Measurements from ENCODE around the gene GATA2.

The GATA2 gene

DNA sequence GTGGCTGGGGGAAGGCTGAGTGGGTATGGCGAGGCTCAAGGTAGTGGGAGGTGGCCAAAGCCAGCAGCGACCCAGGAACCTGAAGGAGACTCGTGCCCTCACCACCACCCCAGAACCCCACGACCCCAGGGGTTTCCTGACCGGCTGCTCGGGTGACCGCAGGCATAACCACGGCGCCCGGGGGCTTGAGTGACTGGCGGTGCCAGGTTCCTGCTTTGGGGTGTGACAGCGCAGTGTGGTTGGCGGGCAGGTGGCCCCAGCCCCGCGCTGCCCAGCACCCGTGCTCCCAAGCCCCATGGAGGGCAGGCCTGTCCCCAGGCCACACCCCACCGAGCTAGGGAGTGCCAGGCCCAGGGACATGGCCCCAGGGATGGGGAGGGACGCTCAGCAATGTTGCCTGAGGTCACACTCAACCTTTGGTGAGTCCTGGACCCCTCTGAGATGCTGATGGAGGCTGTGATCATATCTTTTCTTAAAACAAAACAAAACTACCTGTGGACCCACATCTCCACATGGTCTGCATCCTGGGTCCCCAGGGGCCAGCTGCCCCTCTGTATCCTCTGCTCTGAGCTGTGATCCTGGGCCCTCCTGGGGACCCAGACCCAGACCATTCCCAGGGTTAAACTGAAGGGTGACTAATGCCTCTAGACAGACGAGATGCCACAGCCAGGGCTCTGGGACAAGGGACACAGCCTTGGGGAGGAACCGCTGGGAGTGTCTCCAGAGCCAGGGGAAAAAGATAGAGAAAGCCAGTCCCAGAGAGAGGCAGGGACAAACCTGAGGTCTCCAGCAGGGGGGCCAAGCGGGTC lies 39.3 kb downstream of the GATA2 start:
- no peak for DNase-seq

GRCh38 chr3:128452678-128453275 lies 40.2 kb downstream of the GATA2 start:
- DNase-seq: no peak

DNA sequence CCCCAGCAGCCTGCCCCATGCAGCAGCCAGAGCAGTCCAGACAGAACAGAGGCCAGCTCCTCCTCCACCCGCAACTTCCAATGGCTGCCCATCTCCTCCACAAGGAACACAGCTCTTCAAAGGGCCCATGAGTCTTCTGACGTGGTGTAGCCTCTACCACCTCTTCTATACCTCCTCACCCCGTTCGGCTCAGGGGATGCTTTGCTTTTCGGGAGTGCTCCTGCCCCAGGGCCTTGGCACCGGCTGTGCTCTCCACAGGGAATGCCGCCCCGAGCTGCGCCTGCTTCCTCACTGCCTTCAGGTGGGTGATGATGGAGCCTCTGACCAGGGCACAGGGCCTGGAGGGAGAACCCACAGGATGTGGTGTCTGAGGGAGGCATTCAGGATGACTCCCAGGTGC lies 40.9 kb downstream of the GATA2 start:
- DNase-seq: no peak

- DNase-seq: no peak
Observed at GRCh38 chr3:128449111-128449638, 43.8 kb downstream of the GATA2 start.

- DNase-seq: no peak
Observed at GRCh38 chr3:128448491-128448890, 44.5 kb downstream of the GATA2 start.

DNA sequence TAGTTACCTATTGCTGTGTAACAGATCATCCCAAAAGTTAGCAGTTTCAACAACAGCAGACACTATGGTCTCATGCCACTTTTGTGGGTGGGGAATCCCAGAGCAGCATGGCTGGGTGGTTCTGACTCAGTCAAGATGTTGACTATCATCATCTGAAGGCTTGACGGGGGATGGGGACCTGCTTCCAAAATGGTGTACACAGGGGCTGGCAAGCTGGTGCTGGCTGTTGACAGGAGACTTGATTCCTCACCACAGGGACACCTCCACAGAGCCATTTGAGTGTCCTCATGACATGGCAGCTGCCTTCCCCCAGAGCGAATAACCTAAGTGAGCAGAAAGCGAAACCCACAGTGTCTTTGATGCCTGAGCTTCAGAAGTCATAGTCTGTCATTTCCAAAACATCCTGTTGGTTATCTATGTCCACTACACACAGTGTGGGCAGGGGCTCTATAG lies 45.4 kb downstream of the GATA2 start:
- no peak for DNase-seq

DNA sequence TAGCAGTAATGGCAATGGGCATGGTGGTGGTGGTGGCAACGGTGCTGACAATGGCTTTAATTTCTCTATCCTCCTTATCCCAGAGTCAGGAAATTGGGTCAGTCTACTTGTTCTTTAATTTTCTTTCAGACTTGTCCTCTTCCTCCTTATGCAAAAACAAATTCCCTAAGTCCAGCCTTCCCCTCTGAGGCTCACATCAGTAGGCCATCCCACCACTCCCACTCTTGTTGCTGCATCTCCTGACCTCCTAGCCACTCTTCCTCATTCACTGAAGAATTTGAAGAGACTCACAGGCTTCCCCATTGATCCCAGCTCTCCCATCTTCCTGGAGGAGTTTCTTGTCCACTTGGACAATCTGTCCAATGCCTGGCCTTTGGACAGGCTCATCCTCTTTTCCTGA lies 46.2 kb downstream of the GATA2 start:
- DNase-seq: no peak

DNA sequence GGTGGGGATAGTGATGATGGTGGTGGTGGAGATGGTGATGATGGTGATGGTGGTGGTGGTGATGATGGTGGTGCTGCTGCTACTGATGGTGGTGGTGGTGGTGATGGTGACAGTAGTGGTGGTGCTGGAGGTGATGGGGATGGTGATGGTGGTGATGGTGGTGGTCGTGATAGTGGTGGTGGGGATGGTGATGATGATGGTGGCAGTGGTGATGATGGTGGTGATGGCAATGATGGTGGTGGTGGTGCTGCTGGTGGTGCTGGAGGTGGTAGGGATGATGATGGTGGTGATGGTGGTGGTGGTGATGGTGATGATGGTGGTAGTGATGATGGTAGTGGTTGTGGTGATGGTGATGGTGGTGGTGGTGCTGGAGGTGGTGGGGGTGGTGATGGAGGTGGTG lies 47.6 kb downstream of the GATA2 start:
- DNase-seq: no peak

GRCh38 chr3:128443771-128444170 lies 49.2 kb downstream of the GATA2 start:
- no peak for DNase-seq

- no peak for DNase-seq
Observed at GRCh38 chr3:128442949-128443348, 50.1 kb downstream of the GATA2 start.

DNA sequence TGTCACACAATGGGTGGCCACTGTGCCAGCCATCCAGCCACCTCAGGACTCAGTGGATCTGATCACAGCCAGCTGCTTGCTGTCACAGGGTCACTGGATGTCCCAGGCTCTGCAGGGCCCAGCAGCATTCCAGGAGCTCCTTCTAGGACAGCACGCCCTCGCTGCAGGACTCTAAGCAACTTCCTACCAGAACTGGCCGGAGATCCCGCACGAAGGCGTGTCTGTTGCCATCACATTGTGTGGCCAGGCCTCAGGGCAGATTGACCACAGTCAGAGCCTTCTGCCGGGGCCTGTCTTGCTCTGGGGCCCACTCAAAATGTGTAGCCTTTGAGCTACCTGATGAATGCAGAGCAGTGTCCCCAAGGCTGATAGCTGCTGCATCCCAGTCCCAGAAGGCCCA lies 50.9 kb downstream of the GATA2 start:
- DNase-seq: no peak

DNA sequence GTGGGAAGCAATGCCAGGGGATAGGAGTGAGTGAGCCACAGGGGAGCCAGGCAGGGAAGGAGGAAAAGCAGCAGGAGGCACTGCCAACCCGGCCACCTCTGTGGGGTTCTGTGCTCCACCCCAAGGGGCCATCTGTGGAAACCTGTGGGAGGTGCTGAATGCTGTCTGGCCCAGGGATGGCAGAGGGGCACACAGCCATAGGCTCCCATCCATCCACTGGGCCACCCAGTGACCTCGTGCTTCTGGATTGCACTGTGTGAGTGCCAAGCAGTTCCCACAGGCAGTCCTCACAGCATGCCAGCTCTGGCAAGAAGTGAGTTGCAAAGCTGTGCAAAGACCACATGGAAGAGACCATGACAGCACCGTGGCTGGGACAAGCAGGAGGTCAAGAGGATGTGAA lies 53.8 kb downstream of the GATA2 start:
- DNase-seq: no peak

GRCh38 chr3:128438488-128439072 lies 54.4 kb downstream of the GATA2 start:
- no peak for DNase-seq

- no peak for DNase-seq
Observed at GRCh38 chr3:128436214-128436613, 56.8 kb downstream of the GATA2 start.

- no peak for DNase-seq
Observed at GRCh38 chr3:128435561-128435960, 57.4 kb downstream of the GATA2 start.

- no peak for DNase-seq
Observed at GRCh38 chr3:128435058-128435457, 57.9 kb downstream of the GATA2 start.

DNA sequence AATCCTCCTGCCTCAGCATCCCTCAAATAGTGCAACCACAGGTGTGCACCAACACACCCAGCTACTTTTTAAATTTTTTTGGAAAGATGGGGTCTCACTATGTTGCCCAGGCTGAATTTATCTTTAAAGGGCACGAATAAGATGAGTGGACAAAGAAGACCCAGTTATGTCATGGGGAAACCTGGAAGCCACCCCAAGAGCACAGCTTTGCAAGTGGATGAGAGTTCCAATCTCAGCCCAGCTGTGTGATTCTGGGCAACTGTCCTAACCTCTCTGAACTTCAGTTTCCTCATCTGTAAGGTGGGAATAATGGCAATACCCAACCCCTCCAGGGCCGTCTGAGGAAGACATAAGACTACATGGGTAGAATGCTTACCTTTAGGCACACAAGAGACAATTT lies 58.5 kb downstream of the GATA2 start:
- DNase-seq: no peak

- no peak for DNase-seq
Observed at GRCh38 chr3:128433837-128434165, 59.2 kb downstream of the GATA2 start.

GRCh38 chr3:128432971-128433836 lies 59.8 kb downstream of the GATA2 start:
- DNase-seq: no peak

- no peak for DNase-seq
Observed at GRCh38 chr3:128432301-128432970, 60.6 kb downstream of the GATA2 start.

DNA sequence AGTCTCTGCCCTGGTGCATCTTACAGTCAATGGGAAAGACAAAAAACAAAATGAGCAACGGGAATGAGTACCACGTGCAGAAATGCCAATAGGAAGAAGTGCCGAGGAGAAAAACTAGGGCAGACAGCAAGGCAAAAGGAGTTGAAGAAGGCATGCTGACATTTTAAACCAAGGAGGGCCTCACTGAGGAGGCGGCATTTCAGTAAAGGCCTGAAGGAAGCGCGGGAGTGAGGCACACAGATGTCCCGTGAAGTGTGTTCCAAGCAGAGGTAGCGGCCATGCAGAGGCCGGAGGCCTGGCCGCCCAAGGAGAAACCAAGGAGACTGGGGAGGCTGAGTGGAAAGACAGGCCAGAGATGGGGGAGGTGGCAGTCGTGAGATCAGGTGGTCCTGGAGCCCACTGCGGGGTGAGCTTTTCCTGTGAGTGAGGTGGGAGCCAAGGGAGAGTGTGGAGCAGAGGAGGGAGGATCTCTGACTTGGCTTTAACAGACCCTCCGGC lies 61.1 kb downstream of the GATA2 start:
- no peak for DNase-seq

DNA sequence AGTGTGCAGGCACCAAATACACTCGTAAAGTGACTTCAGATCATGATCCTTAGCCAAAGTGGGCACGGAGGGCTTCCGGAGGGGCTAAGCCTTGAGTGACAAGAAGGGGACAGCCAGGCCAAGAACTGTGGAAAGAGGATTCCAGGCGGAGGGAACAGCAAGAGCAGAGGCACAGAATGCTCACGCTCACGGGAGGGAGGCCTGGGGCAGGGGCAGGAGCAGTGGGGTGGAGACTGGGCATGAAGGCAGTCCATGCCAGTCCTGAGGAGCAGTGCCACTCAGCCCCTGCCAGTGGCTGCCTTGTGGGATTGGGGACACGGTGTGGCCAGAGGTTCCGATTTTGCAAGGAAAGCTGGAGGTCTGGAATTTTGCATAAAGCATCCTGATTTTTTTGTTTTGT lies 62.3 kb downstream of the GATA2 start:
- no peak for DNase-seq
